Skeletal muscle cell (primary cell): Measurements from ENCODE around the gene WFDC10B.
"Not testable (repeated sequence)": the region's sequence is repeated elsewhere in the genome, so short reads cannot be mapped to it uniquely, and the experiment has no call there.

Experiments
- DNase-seq: peaks from one replicate; pipeline ENCODE4 v3.0.0-alpha.2; 2010; ENCODE audit warnings: low read depth
- H3K4me3 ChIP-seq: 2 replicates; pipeline ENCODE4 v1.5.1; 2011; ENCODE audit warnings: low read depth, mild to moderate bottlenecking, control low read depth, low read length, moderate library complexity

WFDC10B gene

GRCh38 chr20:45704969-45705637 lies at the start of gene WFDC10B:
TSS of gene WFDC10B (minus strand) at chr20:45705019. CDS start at chr20:45685992, 19,027 bp downstream.
- no peak for DNase-seq
- no peak within 1 kb of the TSS for H3K4me3 ChIP-seq

DNA sequence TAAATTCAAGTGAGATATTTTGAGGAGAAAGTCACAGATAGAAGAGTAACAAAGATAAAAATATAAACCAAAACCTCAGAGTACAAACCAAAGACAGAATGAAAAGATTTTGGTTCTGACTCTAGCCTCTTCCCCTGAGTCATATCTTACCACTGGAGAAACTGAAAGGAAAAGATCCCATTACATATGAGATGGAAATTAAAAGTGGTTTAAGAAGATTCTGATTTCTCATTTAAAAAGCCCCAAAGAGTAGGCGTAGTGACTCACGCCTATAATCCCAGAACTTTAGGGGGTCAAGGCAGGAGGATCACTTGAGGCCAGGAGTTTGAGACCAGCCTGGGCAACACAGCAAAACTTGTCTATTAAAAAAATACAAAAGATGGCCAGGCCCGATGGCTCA lies 47.9 kb upstream of the WFDC10B start:
- DNase-seq, result no peak
- no peak overlapping the region for H3K4me3 ChIP-seq

DNA sequence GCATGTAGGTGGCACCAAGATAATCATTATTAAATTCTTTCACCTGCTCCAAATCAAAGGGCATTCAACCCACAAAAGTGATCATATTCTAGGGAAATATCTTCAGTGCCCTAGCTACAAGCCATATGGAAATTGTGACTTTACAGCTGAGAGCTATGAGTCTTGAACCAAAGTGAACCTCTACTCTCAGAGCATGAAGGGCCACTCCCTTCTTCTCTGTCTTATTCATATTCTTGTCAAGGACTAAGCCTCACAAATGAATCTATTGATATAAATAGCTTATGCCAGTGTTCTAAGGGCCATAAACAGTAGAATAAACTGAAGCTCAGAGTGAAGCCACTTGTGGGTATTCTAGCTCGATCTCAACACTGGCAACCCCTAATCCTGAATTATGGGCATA lies 46.9 kb upstream of the WFDC10B start:
- no peak for DNase-seq
- no peak overlapping the region for H3K4me3 ChIP-seq

GRCh38 chr20:45745015-45745414 lies 40.2 kb upstream of the WFDC10B start:
- no peak overlapping the region for H3K4me3 ChIP-seq
- no peak for DNase-seq

DNA sequence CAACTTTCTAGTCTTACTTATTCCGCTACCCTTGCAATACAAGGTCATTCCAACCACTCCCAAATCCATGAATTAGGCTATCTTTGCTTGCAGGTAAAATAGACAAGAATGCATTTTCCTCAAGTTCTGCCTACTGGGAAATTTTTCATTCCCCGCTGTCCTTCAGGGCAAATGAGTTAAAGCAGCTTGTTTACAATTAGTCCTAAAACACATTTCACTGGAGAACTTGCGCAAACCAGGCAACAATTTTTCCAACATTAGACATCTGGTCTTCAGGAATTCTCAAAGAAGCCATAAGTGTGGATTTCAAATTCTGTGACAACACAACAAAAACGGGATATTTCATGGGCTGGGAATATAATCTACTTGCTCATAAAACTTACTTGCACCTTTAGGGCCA lies 37.8 kb upstream of the WFDC10B start:
- no peak overlapping the region for H3K4me3 ChIP-seq
- DNase-seq, result no peak

DNA sequence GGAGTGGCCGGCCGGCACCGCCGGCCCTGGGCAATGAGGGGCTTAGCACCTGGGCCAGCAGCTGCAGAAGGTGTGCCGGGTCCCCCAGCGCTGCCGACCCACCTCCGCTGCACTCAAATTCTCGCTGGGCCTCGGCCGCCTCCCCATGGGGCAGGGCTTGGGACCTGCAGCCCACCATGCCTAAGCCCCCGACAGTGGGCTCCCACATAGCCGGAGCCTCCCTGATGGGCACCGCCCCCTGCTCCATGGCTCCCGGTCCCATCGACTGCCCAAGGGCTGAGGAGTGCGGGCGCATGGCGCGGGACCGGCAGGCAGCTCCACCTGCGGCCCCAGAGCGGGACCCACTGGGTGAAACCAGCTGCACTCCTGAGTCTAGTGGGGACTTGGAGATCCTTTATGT lies 31.2 kb upstream of the WFDC10B start:
- H3K4me3 ChIP-seq, result no peak overlapping the region
- no peak for DNase-seq

DNA sequence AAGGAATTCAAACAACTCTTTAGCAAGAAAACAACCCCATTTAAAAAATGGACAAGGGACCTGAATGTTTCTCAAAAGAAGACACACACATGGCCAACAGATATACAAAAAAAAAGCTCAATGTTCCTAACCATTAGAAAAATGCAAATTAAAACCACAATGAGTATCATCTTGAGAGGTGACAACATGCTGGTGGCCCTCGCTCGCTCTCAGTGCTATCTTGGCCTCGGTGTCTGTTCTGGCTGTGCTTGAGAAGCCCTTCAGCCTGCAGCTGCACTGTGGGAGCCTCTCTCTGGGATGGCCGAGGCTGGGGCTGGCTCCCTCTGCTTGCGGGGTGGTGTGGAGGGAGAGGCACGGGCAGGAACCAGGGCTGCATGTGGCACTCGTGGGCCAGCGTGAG lies 30.7 kb upstream of the WFDC10B start:
- DNase-seq, result no peak
- no peak overlapping the region for H3K4me3 ChIP-seq

GRCh38 chr20:45732199-45732598 lies 27.4 kb upstream of the WFDC10B start:
- no peak for DNase-seq

DNA sequence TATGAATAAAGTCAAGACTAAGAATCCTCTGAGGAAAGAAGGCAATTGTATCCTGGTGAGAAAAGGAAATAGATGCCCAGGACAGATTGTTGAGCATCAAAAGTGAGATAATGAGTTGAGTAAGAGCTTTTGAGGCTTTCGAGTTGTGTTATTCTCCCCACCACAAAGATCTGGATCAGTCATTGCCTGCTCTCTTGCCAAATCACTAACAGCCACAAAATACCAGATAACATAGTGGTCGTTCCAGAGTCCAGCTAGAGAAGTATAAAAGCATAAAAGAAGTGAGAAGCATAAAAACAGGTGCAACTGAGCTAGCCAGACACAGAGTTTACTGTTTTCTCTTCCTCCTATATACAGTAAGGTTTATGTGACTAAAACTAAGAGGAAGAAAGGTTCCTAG lies 22.2 kb upstream of the WFDC10B start:
- no peak for DNase-seq
- H3K4me3 ChIP-seq, result no peak overlapping the region

More at GRCh38 chr20:45732199-45732598, 27.4 kb upstream of the WFDC10B start:
- H3K4me3 ChIP-seq, result no peak overlapping the region

DNA sequence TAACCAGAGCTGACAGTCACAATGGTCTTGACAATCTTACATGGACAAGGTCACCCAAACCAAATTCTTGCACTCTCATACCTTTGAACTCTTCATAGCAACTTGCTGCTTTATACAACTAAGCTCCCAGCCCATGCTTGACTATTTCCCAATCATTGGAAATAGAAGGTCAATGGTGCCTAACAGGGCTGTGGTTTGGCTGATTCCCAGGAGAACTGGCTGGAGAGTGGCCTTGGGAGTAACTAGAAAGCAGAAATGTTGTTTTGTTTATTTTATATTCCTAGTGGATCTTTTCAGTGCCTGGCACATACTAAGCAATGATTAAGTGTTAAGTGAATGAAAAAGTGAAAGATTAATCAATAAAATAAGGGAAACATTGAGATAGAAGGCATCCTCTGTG lies 20.3 kb upstream of the WFDC10B start:
- H3K4me3 ChIP-seq, result no peak overlapping the region
- no peak for DNase-seq

DNA sequence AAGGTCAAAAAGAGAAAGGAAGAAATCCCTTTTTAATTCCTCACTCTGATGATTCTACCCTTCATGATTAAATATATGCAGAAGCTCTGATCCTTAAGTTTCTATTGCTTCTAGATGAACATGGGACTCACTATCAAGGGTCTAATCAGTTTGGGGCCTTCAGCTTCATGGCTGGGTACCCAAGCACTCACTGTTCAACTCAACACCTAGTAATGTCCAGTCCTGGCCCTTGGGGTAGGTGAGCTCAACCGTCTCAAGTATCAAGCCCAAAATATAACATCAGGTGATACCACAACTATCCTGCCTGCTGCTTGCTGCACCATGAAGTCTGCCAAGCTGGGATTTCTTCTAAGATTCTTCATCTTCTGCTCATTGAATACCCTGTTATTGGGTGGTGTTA lies 17.2 kb upstream of the WFDC10B start, which contains the start of gene SPINT4:
Gene SPINT4, plus strand, starts transcription at position 301 of the 400 bp plus-strand sequence. Its CDS starts 21 bp downstream, at position 322.
- H3K4me3 ChIP-seq, result no peak within 1 kb of the TSS
- no peak for DNase-seq

DNA sequence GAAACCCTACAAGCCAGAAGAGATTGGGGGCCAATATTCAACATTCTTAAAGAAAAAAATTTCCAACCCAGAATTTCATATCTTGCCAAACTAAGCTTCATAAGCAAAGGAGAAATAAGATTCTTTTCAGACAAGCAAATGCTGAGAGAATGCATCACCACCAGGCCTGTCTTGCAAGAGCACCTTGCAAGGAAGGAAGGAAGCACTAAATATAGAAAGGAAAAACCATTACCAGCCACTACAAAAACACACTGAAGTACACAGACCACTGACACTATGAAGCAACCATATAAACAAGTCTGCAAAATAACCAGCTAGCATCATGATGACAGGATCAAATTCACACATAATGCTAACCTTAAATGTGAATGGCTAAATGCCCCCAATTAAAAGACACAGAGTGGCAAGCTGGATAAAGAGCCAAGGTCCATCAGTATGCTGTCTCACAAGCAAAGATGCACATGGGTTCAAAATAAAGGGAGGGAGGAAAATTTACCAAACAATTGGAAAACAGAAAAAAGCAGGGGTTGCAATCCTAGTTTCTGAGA lies 11.4 kb upstream of the WFDC10B start:
- not testable (repeated sequence) for DNase-seq, H3K4me3 ChIP-seq

- no peak for DNase-seq
- no peak within 1 kb of the TSS for H3K4me3 ChIP-seq
Measured at GRCh38 chr20:45701873-45702272, 2.9 kb downstream of the WFDC10B start, which contains the start of gene WFDC13. TSS of gene WFDC13 (plus strand) at chr20:45702038. CDS start at chr20:45702124, 86 bp downstream.

GRCh38 chr20:45701104-45701503 lies 3.7 kb downstream of the WFDC10B start:
- no peak overlapping the region for H3K4me3 ChIP-seq
- DNase-seq, result no peak

DNA sequence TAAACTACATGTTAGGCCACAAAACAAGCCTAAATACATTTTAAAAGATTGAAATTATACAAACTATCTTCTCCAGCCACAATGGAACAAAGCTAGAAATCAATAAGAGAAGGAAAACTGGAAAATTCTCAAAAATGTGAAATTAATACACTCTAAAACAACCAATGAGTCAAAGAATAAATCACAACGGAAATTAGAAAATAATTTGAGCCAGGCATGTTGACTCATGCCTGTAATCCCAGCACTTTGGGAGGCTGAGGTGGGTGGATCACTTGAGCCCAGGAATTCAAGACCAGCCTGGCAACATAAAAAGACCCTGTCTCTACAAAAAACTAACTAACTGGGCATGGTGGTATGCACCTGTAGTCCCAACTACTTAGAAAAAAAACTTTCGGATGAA lies 9.3 kb downstream of the WFDC10B start:
- no peak overlapping the region for H3K4me3 ChIP-seq
- DNase-seq, result no peak

DNA sequence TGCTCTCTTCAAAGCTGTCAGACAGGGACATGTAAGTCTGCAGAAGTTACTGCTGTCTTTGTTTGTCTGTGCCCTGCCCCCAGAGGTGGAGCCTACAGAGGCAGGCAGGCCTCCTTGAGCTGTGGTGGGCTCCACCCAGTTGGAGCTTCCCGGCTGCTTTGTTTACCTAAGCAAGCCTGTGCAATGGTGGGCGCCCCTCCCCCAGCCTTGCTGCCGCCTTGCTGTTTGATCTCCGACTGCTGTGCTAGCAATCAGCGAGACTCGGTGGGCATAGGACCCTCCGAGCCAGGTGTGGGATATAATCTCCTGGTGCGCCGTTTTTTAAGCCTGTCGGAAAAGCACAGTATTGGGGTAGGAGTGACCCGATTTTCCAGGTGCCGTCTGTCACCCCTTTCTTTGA lies 11.5 kb downstream of the WFDC10B start:
- not testable (repeated sequence) for DNase-seq, H3K4me3 ChIP-seq

DNA sequence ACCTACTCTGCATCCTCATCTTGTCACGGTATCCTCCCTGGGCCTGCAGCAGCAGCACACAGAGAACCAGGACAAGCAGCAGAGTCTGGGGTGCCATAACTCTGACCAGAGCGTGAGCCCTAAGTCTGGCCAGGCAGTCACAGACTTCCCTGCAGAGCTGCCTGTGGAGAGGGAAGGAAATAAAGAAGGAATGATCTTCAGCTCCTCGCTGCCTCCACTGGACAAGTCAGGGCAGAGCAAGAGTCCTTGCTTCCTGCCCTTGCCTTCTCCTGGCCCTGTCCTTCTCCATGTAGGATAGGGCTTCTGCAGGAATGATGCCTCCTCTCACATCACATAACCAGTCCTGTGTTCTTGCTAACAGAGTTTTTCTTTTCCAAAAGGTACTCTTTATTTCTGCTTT lies 18.9 kb downstream of the WFDC10B start:
- no peak overlapping the region for H3K4me3 ChIP-seq
- DNase-seq, result no peak

DNA sequence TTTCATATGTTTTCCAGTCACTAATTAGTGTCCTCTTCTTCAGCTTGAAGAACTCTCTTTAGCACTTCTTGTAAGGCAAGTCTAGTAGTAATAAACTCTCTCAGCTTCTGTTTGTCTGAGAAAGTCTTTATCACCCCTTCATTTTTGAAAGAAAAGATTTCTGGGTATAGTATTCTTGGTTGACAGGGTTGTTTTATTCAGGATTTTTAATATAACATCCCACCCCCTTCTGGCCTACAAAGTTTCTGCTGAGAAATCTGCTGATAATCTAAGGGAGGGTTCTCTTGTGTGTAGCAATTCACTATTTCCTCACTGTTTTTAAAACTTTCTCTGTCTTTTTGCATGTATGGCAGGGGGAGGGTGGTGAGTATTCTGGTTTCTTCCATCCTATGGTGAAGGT lies 25.2 kb downstream of the WFDC10B start:
- H3K4me3 ChIP-seq, result no peak overlapping the region
- no peak for DNase-seq

DNA sequence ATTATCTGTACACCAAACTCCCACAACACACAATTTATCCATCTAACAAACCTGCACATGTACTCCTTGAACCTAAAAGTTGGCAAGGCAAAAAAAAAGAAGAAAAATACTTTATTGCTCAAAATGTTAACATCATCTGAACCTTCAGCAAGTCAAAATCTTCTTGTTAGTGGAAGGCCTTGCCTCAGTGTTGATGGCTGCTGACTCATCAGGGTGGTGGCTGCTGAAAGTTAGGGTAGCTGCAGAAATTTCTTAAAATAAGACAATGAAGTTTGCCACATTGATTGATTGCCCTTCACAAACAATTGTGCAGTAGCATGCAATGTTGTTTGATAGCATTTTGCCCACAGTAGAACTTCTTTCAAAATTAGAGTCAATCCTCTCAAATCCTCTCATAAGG lies 32.1 kb downstream of the WFDC10B start:
- H3K4me3 ChIP-seq, result no peak overlapping the region
- DNase-seq, result no peak

DNA sequence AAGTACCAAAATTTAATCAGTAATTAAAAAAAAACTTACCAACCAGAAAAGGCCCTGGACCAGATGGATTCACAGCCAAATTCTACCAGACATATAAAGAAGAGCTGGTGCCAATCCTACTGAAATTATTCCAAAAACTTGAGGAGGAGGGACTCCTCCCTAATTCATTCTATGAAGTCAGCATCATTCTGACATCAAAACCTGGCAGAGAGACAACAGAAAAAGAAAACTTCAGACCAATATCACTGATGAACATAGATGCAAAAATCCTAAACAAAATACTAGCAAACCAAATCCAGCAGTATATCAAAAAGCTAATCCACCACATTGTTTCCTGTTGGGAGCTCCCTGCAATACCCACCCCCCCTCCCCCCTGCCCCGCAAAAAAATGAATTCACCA lies 34.7 kb downstream of the WFDC10B start, which contains the start of gene WFDC11:
Gene WFDC11, minus strand, starts transcription at position 101 of the 400 bp plus-strand sequence. CDS start 19,639 bp downstream, outside the sequence.
- no peak within 1 kb of the TSS for H3K4me3 ChIP-seq
- no peak for DNase-seq

DNA sequence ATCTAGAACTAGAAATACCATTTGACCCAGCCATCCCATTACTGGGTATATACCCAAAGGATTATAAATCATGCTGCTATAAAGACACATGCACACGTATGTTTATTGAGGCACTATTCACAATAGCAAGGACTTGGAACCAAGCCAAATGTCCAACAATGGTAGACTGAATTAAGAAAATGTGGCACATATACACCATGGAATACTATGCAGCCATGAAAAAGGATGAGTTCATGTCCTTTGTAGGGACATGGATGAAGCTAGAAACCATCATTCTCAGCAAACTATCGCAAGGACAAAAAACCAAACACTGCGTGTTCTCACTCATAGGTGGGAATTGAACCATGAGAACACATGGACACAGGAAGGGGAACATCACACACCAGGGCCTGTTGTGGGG lies 47.8 kb downstream of the WFDC10B start:
- DNase-seq, H3K4me3 ChIP-seq: not testable (repeated sequence)
